K562 (cell line): ENCODE results near the gene YBX2. TPM values are rescaled to one million over a fixed set of nuclear protein-coding genes. Genes with fewer than 3 reads are reported as not detected.
"Not testable (repeated sequence)": the region's sequence is repeated elsewhere in the genome, so short reads cannot be mapped to it uniquely, and the experiment has no call there.

Experiments used
- ATAC-seq: fragments of 200-7000 bp; cut with Tn5 transposase; 3 replicates; pipeline ENCODE4 v1.9.1; 2020; ENCODE audit warnings: moderate library complexity
- BruUV-seq: library from RNA; stranded (reverse); fragments of 400-500 nt; replicated peaks from 2 replicates; lab custom pipeline; 2021; lab: Mats Ljungman, UMichigan
- CTCF ChIA-PET: fragments of 300-600 bp; formaldehyde crosslinking; extraction: SDS; loops from one replicate; lab custom pipeline; 2021; ENCODE audit warnings: low intra/inter-chr PET ratio; lab: Yijun Ruan, JAX
- POLR2A ChIA-PET: fragments of 300-600, 350-650 bp; sonication (Branson Sonifier 250); formaldehyde crosslinking; extraction: SDS; loops from one replicate; lab custom pipeline; 2021; ENCODE audit warnings: antibody characterized with exemption, inconsistent platforms; lab: Yijun Ruan, JAX
- DNase-seq, 4 experiments: peaks; one replicate each; pipeline versions ENCODE4 v3.0.0 to v3.0.0-alpha.2; 2011 to 2018; ENCODE audit warnings: low spot score in 3 of 4, mixed read lengths in 3 of 4; ENCODE audit errors: extremely low read depth in 1 of 4
- FAIRE-seq: peaks from 2 replicates; lab custom pipeline; 2011; peaks lifted over from hg19 to GRCh38; lab: Jason Lieb, UNC
- H2AFZ ChIP-seq: 2 replicates; pipeline ENCODE4 v1.6.0; 2011; ENCODE audit warnings: low read depth, low read length, control low read depth, inconsistent platforms
- H3K27ac ChIP-seq: fragments of 200-600 bp; 3 replicates; pipeline ENCODE4 v1.8.0; 2011; ENCODE audit warnings: low read depth, mild to moderate bottlenecking, control low read depth, inconsistent platforms, low read length, moderate library complexity, mixed read lengths; ENCODE audit errors: extremely low read depth
- H3K27me3 ChIP-seq, 2 experiments: fragments of 300-600 bp in 1 of 2; 2 replicates in 1 of 2; 3 replicates in 1 of 2; pipeline versions ENCODE4 v1.6.0 to v1.8.0; 2011; ENCODE audit warnings: inconsistent platforms in 2 of 2, low read length in 2 of 2, mild to moderate bottlenecking in 1 of 2, mixed read lengths in 1 of 2, moderate library complexity in 1 of 2; ENCODE audit not compliant: control insufficient read depth in 2 of 2, insufficient read depth in 2 of 2
- H3K36me3 ChIP-seq: fragments of 300-600 bp; 3 replicates; pipeline ENCODE4 v1.8.0; 2011; ENCODE audit warnings: mild to moderate bottlenecking, low read length, inconsistent platforms; ENCODE audit not compliant: control insufficient read depth, insufficient read depth
- H3K4me1 ChIP-seq, 2 experiments: fragments of 200-600 bp in 1 of 2; replicated peaks in 1 of 2; 2 replicates in 1 of 2; 3 replicates in 1 of 2; pipeline versions ENCODE4 v1.5.1 to v1.8.0; 2011; ENCODE audit warnings: inconsistent platforms in 2 of 2, low read length in 2 of 2, mild to moderate bottlenecking in 1 of 2, mixed read lengths in 1 of 2, moderate library complexity in 1 of 2; ENCODE audit not compliant: control insufficient read depth in 2 of 2, insufficient read depth in 2 of 2
- H3K4me2 ChIP-seq: 2 replicates; pipeline ENCODE4 v1.6.1; 2011; ENCODE audit warnings: low read length, control low read depth, inconsistent platforms, mixed read lengths; ENCODE audit not compliant: insufficient read depth
- H3K4me3 ChIP-seq: fragments of 200-600 bp; sonication (generic), shearing (Covaris generic); 2 replicates; pipeline ENCODE4 v1.5.1; 2016; ENCODE audit warnings: control low read depth, inconsistent platforms
- H3K79me2 ChIP-seq: fragments of 200-600 bp; 3 replicates; pipeline ENCODE4 v1.8.0; 2011; ENCODE audit warnings: low read length, inconsistent platforms; ENCODE audit not compliant: control insufficient read depth, insufficient read depth
- H3K9ac ChIP-seq, 2 experiments: 2 replicates each; pipeline versions ENCODE4 v1.6.0 to v1.6.1; 2011; ENCODE audit warnings: low read depth in 2 of 2, low read length in 2 of 2, control low read depth in 1 of 2, inconsistent platforms in 1 of 2, mild to moderate bottlenecking in 1 of 2, mixed read lengths in 1 of 2; ENCODE audit not compliant: insufficient read depth in 1 of 2
- H3K9me1 ChIP-seq: one replicate; pipeline ENCODE4 v1.6.0; 2011; ENCODE audit warnings: inconsistent platforms, mild to moderate bottlenecking, low read length, moderate library complexity; ENCODE audit not compliant: control insufficient read depth, insufficient read depth
- H3K9me3 ChIP-seq: replicated peaks from 2 replicates; pipeline ENCODE4 v1.5.1; 2011; ENCODE audit warnings: low read depth, low read length, inconsistent platforms; ENCODE audit not compliant: control insufficient read depth, insufficient read depth
- H4K20me1 ChIP-seq: replicated peaks from 2 replicates; pipeline ENCODE4 v1.6.1; 2011; ENCODE audit warnings: low read length, inconsistent platforms, mixed read lengths; ENCODE audit not compliant: control insufficient read depth, insufficient read depth
- CBX8 ChIP-seq: fragments of 200-600 bp; sonication (generic); IDR thresholded peaks from 2 replicates; pipeline ENCODE4 v1.6.1; 2012; ENCODE audit warnings: borderline replicate concordance, mixed run types, low read depth, mild to moderate bottlenecking, moderate library complexity, mixed read lengths, low read length, control low read depth, inconsistent platforms; ENCODE audit not compliant: poor library complexity, severe bottlenecking; ENCODE audit errors: extremely low read depth
- KDM1A ChIP-seq, 2 experiments: fragments of 450-650 bp; IDR thresholded peaks; 2 replicates each; pipeline ENCODE4 v1.6.1; 2016; ENCODE audit warnings: mild to moderate bottlenecking in 2 of 2
- WGBS: fragments of 100-300 bp; shearing (Covaris generic); methylation state at CpG from one replicate; pipeline ENCODE4 v1.1.6; 2016; ENCODE audit warnings: low coverage, mixed read lengths; ENCODE audit not compliant: insufficient coverage; ENCODE audit errors: missing lambda C conversion rate; 5-methylcytosine and 5-hydroxymethylcytosine counted together
- in situ Hi-C: fragments of 300-500 bp; cut with MboI; formaldehyde crosslinking; loops from 4 replicates; pipeline ENCODE4 v1.15.0; 2018; ENCODE audit warnings: inconsistent platforms, mixed read lengths
- intact Hi-C: fragments of 100-400 bp; cut with micrococcal nuclease; formaldehyde crosslinking; loops from 2 replicates; pipeline ENCODE4 v1.14.2; 2022
- polyA plus RNA-seq, 8 experiments: library from polyadenylated mRNA; depleted of rRNA in 4 of 8; stranded (reverse) in 5 of 8; unstranded in 3 of 8; fragments of >200 nt; fragmentation: Nextera tagmentation in 2 of 8; fragmentation: Illumina TruSeq in 1 of 8; extraction: Ambion mirVana in 2 of 8; extraction: Trizol in 1 of 8; gene quantifications; 2 replicates each; pipeline versions ENCODE4 v1.2.1 to v1.2.3, GENCODE V29; 2011 to 2014; ENCODE audit warnings: inconsistent platforms in 1 of 8, missing spikeins in 1 of 8
- total RNA-seq, 7 experiments: library from RNA; depleted of rRNA in 6 of 7; stranded (reverse); fragments of >200 nt in 6 of 7; fragmentation: Illumina TruSeq in 2 of 7; extraction: Trizol in 2 of 7; gene quantifications; 2 replicates each; pipeline versions ENCODE4 v1.2.1 to v1.2.3, GENCODE V29; 2011 to 2021; ENCODE audit warnings: low replicate concordance in 1 of 7

Gene YBX2
- total and polyA plus RNA-seq, 9 of the 15 experiments (the other 6 are each of a cell fraction or from before 2014, with no cell fraction given) = 0.03 to 0.59 (median 0.27) TPM; not detected in 6

DNA sequence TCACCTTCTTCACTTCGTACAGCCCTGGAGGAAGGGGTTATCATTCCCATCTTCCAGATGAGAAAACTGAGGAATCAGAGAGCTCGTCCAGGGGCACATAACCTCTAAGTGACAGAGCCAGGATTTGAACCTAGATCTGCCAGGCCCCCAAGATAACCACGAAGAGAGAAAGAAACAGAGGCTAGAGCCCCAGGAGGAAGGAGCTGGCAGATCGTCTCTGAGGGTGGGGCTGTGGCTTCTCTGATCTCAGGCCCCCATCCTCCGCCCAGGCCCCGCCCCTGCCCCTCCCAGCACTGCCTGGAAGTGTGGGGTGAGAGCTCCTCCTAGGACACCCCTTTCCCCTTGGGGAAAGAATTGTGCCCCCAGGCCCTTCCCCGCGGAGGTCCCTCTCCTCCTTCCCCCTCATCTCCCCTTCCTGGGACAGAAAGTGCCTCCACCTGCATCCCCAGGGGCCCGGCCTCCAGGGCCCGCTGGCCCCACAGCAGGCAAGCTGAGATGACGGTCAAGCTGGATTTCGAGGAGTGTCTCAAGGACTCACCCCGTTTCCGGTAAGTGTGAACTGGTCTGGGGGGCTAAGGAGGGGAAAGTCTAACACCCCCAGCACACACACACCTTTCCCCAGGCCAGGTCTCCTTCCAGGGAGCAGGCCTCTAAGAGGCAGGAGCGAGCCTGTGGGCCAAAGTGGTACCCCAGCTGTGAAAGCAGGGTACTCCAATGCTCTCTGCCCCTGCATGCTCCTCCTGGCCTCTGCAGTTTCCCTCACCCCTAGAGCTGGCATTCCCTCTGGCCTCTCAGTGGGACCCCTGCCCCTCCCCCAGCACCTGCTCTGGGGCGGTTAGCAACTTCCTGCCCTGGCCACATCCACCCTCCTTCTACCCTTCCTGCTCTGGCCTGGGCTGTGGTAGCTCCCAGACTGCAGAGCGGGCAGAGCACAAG lies 42.1 kb upstream of the YBX2 start, which contains the start of gene ACAP1 (continued):
- TF ChIP-seq KDM1A (IDR thresholded peaks at IDR 0.05) (peak in 1 of 2 experiments; percentile 28; a peak in 1 of 4 replicates), CBX8 (no peak)

DNA sequence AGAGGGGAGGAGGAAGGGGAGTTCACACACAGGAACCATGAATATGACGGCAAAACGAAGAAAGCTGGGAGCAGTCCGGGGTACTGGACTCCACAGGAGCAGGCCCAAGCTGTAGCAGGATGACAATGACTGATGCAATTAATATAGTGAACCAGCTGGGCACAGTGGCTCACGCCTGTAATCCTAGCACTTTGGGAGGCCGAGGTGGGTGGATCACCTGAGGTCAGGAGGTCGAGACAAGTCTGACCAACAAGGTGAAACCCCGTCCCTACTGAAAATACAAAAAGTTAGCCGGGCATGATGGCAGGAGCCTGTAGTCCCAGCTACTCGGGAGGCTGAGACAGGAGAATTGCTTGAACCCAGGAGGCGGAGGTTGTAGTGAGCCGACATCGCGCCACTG lies 41.3 kb upstream of the YBX2 start:
- in situ Hi-C loops = loop anchor here (10.0 kb wide), 1 partner anchor 291 kb away; the partner anchor contains the start of gene SLC16A11
- H3K79me2 ChIP-seq, H3K27me3 ChIP-seq, H2AFZ ChIP-seq, H4K20me1 ChIP-seq, BruUV-seq, H3K9me1 ChIP-seq, H3K9ac ChIP-seq, DNase-seq, ATAC-seq, CTCF ChIA-PET, FAIRE-seq, intact Hi-C loops, H3K27ac ChIP-seq, H3K36me3 ChIP-seq, H3K4me3 ChIP-seq, H3K9me3 ChIP-seq: not testable (repeated sequence)
- POLR2A ChIA-PET = interaction anchor here (0.9 to 2.8 kb wide), 6 partner anchors 8 to 115 kb away, joined by 3 to 15 read pairs (median 3); no protein-coding TSS in a partner anchor
- Histone ChIP-seq H3K4me2 (peak overlapping the region; percentile 55; the same call in 1 of the 2 replicates), H3K4me1 (peaks cover 11 to 29% of the 10 kb centered on the region in 2 experiments)
- WGBS = 65% methylated on average over 11 of the region's 13 CpGs
